ENCODE data around the gene MLNR.

The MLNR gene

GRCh38 chr13:49184621-49185020 lies 35.5 kb upstream of the MLNR start:
- no peak for DNase-seq (ENCODE audit: low read depth in 1 of 2, low spot score in 1 of 2)
- no peak overlapping the region for H3K27ac ChIP-seq (replicated peaks)
- H3K27me3 ChIP-seq (ENCODE audit: insufficient read depth, poor library complexity, severe bottlenecking) = no peaks in the 10 kb centered on the region
- no peak overlapping the region for H3K4me3 ChIP-seq (replicated peaks; ENCODE audit: insufficient read depth, low read length)
- no peak for TF ChIP-seq SPI1 (IDR thresholded peaks at IDR 0.05; ENCODE audit: borderline replicate concordance, low read depth)
- TF ChIP-seq, protein P1, sequence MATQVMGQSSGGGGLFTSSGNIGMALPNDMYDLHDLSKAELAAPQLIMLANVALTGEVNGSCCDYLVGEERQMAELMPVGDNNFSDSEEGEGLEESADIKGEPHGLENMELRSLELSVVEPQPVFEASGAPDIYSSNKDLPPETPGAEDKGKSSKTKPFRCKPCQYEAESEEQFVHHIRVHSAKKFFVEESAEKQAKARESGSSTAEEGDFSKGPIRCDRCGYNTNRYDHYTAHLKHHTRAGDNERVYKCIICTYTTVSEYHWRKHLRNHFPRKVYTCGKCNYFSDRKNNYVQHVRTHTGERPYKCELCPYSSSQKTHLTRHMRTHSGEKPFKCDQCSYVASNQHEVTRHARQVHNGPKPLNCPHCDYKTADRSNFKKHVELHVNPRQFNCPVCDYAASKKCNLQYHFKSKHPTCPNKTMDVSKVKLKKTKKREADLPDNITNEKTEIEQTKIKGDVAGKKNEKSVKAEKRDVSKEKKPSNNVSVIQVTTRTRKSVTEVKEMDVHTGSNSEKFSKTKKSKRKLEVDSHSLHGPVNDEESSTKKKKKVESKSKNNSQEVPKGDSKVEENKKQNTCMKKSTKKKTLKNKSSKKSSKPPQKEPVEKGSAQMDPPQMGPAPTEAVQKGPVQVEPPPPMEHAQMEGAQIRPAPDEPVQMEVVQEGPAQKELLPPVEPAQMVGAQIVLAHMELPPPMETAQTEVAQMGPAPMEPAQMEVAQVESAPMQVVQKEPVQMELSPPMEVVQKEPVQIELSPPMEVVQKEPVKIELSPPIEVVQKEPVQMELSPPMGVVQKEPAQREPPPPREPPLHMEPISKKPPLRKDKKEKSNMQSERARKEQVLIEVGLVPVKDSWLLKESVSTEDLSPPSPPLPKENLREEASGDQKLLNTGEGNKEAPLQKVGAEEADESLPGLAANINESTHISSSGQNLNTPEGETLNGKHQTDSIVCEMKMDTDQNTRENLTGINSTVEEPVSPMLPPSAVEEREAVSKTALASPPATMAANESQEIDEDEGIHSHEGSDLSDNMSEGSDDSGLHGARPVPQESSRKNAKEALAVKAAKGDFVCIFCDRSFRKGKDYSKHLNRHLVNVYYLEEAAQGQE (IDR thresholded peaks at IDR 0.05; ENCODE audit: insufficient replicate concordance, low read depth) = no peak
- TF ChIP-seq POLR2AphosphoS5 (IDR thresholded peaks at IDR 0.05; ENCODE audit: low read depth) = no peak
- TF ChIP-seq GABPA (IDR thresholded peaks at IDR 0.05; ENCODE audit: low read depth) = no peak
- TF ChIP-seq, protein P2, sequence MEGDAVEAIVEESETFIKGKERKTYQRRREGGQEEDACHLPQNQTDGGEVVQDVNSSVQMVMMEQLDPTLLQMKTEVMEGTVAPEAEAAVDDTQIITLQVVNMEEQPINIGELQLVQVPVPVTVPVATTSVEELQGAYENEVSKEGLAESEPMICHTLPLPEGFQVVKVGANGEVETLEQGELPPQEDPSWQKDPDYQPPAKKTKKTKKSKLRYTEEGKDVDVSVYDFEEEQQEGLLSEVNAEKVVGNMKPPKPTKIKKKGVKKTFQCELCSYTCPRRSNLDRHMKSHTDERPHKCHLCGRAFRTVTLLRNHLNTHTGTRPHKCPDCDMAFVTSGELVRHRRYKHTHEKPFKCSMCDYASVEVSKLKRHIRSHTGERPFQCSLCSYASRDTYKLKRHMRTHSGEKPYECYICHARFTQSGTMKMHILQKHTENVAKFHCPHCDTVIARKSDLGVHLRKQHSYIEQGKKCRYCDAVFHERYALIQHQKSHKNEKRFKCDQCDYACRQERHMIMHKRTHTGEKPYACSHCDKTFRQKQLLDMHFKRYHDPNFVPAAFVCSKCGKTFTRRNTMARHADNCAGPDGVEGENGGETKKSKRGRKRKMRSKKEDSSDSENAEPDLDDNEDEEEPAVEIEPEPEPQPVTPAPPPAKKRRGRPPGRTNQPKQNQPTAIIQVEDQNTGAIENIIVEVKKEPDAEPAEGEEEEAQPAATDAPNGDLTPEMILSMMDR (IDR thresholded peaks at IDR 0.05; ENCODE audit: insufficient read depth, low read length) = no peak

DNA sequence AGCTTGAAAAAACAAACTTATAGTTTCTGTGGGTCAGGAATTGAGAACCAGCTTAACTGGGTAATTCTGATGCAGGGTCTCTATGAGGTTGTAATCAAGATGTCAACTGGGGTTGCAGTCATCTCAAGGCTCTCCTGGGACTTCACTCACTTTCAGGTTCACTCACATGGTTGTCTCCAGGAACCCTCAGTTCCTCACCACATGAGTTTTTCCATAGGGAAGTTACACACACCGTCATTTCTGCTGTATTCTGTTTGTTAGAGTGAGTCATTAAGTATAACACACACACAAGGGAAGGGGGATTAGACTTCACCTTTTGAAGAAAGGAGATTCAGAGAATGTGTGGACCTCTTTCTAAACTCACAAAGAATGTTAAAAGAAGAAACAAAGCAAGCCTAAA lies 34.9 kb upstream of the MLNR start:
- no peak overlapping the region for H3K4me3 ChIP-seq (replicated peaks; ENCODE audit: insufficient read depth, low read length)
- H3K27ac ChIP-seq (replicated peaks) = no peak overlapping the region
- DNase-seq (ENCODE audit: low read depth in 1 of 2, low spot score in 1 of 2) = peak; percentile 15 to 32
- TF ChIP-seq POLR2AphosphoS5 (IDR thresholded peaks at IDR 0.05; ENCODE audit: low read depth) = no peak
- TF ChIP-seq, protein P2 (IDR thresholded peaks at IDR 0.05; ENCODE audit: insufficient read depth, low read length) = no peak
- no peak for TF ChIP-seq SPI1 (IDR thresholded peaks at IDR 0.05; ENCODE audit: borderline replicate concordance, low read depth)
- TF ChIP-seq, protein P1 (IDR thresholded peaks at IDR 0.05; ENCODE audit: insufficient replicate concordance, low read depth) = no peak
- TF ChIP-seq GABPA (IDR thresholded peaks at IDR 0.05; ENCODE audit: low read depth) = no peak
- H3K27me3 ChIP-seq (ENCODE audit: insufficient read depth, poor library complexity, severe bottlenecking) = no peaks in the 10 kb centered on the region

DNA sequence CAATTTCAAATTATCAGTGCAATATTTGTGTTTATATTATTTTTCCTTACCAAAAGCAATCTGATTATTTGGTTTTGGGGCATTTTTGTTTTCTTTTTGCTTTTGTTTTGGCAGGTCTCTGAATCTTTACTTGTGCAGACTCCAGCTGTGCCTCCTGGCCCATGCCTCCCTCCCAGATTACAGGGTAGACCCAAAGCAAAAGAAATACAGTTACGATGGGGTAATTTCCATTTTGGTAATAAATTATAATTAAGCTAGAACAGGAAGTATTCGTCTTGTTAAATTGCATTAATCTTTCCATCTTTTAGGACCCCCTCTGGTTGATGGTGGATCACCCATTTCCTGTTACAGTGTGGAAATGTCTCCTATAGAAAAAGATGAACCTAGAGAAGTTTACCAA lies 29.2 kb upstream of the MLNR start:
- DNase-seq (ENCODE audit: low read depth in 1 of 2, low spot score in 1 of 2) = no peak
- no peak overlapping the region for H3K27ac ChIP-seq (replicated peaks)
- no peaks in the 10 kb centered on the region for H3K27me3 ChIP-seq (ENCODE audit: insufficient read depth, poor library complexity, severe bottlenecking)
- no peak overlapping the region for H3K4me3 ChIP-seq (replicated peaks; ENCODE audit: insufficient read depth, low read length)
- TF ChIP-seq, protein P2 (IDR thresholded peaks at IDR 0.05; ENCODE audit: insufficient read depth, low read length) = no peak
- TF ChIP-seq, protein P1 (IDR thresholded peaks at IDR 0.05; ENCODE audit: insufficient replicate concordance, low read depth) = no peak
- TF ChIP-seq POLR2AphosphoS5 (IDR thresholded peaks at IDR 0.05; ENCODE audit: low read depth) (no peak), SPI1 (IDR thresholded peaks at IDR 0.05; ENCODE audit: borderline replicate concordance, low read depth) (no peak), GABPA (IDR thresholded peaks at IDR 0.05; ENCODE audit: low read depth) (no peak)
